Loucy (cell line): Measurements from ENCODE around the gene GNB1L.

Experiments used
- EZH2phosphoT487 ChIP-seq: fragments of 200-600 bp; IDR thresholded peaks from 2 replicates; pipeline ENCODE4 v1.6.1; 2018; ENCODE audit warnings: antibody characterized with exemption, mild to moderate bottlenecking, moderate library complexity, borderline replicate concordance
- TF ChIP-seq, protein P1 (sequence below): fragments of 200-600 bp; sonication (generic); conservative IDR thresholded peaks from 2 replicates; pipeline ENCODE4 v1.5.1; 2014; ENCODE audit warnings: mild to moderate bottlenecking, antibody characterized with exemption, low read length

- TF ChIP-seq, protein P1, sequence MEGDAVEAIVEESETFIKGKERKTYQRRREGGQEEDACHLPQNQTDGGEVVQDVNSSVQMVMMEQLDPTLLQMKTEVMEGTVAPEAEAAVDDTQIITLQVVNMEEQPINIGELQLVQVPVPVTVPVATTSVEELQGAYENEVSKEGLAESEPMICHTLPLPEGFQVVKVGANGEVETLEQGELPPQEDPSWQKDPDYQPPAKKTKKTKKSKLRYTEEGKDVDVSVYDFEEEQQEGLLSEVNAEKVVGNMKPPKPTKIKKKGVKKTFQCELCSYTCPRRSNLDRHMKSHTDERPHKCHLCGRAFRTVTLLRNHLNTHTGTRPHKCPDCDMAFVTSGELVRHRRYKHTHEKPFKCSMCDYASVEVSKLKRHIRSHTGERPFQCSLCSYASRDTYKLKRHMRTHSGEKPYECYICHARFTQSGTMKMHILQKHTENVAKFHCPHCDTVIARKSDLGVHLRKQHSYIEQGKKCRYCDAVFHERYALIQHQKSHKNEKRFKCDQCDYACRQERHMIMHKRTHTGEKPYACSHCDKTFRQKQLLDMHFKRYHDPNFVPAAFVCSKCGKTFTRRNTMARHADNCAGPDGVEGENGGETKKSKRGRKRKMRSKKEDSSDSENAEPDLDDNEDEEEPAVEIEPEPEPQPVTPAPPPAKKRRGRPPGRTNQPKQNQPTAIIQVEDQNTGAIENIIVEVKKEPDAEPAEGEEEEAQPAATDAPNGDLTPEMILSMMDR = no peak
- no peak for TF ChIP-seq EZH2phosphoT487
Observed at GRCh38 chr22:19867617-19868016, 12.9 kb upstream of the GNB1L start.
